HS-5 (cell line): ENCODE results near the gene PLOD1.

Experiments
- DNase-seq: peaks from one replicate; pipeline ENCODE4 v3.0.0-alpha.2; 2012; ENCODE audit warnings: low read depth

Gene PLOD1

DNA sequence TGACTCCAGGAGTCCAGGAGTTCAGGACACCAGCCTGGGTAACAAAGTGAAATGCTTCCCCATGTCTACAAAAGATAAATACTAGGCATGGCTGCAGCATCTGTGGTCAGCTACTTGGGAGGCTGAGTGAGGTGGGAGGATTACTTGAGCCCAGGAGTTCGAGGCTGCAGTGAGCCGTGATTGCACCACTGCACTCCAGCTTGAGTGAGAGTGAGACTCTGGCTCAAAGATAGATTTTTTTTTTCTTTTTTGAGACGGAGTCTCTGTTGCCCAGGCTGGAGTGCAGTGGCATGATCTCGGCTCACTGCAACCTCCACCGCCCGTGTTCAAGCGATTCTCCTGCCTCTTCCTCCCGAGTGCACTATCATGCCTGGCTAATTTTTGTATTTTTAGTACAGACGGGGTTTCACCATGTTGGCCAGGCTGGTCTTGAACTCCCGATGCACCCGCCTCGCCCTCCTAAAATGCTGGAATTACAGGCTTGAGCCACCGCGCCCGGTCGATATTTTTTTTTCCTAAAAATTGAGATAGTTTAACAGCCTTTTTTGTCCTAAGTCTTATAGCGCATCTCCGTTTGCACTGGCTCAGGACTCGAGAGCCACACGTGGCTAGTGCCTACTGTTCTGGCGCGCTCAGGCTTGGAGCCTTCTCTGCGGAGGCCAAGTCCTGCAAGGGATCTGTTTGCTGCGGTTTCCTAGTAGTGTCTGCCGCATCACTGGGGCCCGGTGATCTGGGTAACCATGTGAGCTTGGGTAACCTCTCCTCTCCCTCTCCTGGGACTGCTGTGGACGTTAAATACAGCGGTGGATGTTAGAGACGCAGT is 44.7 kb downstream of the PLOD1 start:
- no peak for DNase-seq

DNA sequence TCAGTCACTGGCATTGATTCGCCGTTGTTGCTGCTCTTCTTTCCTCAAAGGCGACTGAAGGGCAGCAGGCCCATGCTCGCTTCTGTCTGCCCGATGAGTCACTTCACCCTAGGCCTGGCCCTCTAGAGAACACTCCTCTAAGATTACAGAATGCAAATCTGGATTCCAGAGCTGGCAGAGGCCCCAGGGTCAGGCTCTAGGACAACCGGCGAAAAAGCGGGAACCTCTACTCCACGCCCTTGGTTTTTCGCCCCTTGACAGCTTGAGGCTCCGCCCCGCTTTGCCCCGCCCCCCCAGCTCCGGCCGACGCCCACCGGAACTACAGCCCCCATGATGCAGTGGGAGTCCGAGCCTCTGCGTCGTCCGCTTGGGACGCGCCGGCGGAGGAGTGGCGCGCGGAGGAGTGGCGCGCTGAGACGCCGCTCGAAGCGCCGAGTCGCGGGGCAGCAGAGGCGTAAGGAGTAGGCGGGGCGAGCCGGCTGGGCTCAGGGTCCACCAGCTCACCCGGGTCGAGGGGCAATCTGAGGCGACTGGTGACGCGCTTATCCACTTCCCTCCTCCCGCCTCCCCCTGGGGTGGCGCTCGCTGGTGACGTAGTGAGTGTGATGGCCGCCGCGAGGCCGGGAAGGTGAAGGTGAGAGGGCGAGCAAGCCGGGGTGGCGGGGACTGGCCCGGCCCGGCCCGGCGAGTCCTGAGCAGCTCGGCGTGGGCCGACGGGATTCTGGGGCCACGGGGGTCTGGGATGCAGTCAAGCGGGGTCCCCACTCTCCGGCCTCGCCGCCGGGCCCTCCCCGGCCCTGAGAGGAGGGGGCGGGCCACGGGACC is 45.5 kb downstream of the PLOD1 start, which contains the start of gene MFN2:
MFN2 (plus strand) TSS at position 594 of the 825 bp plus-strand sequence. CDS start 8,725 bp downstream, outside the sequence.
- DNase-seq = peak; percentile 91

DNA sequence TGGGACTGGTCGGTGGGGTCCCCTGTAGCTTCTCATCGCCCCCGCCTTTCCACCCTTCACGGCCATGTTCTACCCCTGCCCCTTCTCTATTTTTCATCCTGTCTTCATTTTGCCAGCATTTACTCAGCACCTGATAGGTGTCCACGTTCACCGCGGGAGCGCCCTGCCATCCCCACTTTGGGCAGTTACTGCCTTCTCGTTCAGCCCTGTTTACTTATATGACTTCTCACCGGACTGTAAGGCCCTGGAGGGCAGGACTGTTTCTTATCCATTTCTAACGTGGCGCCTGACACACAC is 46.1 kb downstream of the PLOD1 start:
- DNase-seq = no peak

DNA sequence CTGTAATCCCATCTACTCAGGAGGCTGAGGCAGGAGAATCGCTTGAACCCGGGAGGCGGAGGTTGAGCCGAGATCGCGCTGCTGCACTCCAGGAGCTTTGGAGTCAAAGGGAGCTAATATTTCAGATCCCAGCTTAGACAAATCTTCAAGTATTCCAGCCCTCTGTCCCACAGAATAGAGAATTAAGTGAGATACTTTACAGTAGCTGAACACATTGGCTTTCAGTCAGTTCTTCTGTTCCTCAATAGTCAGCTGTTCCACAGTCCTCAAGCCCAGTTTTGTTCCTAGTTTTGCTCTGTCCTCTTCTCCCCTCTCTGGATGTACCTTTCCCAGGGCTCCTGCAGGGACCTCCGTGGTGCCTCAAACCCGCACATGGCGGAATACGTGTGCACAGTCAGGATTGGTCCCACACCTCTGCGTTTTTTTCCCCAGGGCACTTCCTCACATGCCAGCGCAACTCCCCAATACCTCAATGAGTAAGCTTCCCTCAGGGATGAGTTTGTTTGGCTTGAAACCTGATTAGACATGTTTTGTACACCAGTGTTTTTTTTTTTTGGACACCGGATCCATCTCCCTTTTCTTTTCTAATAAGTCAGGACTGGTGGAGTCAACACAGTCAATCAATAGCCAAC is 47.0 kb downstream of the PLOD1 start:
- no peak for DNase-seq

DNA sequence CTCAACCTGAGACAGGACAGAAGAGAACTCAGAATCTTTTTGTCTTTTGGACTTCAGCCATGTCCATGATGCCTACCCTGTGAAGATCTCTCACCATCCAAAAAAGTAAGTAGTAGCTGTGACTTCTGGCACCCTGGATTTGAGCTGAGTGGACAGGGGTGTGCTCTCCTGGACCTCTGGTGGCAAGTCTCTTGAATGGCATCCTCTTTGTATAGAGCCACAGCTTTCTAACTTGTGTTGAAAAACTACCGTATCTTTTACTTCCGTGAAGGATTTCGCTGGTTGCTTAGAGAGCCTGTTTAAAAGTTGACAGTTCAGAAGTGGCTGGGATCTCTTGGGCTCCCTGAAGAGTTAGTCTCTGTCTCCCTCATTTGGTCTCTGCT is 47.5 kb downstream of the PLOD1 start:
- DNase-seq = no peak

DNA sequence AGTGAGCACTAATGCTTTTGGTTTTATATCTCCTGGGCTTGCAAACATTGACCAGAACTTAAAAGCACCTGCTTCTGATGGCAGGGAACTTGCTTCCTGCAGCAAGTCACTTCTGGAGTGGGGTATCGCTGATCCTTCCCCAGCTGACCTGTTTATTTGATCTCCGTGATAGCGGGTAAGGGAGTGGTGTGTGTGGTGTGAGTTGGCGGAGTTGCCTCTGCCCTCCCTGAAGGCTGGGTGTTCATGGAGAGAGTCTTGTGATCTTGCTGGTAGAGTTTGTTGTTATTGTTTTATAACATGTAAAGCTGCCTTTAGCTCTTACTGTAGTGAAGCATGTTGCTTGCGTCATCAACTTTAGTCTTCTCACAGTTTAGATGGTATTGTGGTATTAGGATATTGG is 49.6 kb downstream of the PLOD1 start:
- no peak for DNase-seq

DNA sequence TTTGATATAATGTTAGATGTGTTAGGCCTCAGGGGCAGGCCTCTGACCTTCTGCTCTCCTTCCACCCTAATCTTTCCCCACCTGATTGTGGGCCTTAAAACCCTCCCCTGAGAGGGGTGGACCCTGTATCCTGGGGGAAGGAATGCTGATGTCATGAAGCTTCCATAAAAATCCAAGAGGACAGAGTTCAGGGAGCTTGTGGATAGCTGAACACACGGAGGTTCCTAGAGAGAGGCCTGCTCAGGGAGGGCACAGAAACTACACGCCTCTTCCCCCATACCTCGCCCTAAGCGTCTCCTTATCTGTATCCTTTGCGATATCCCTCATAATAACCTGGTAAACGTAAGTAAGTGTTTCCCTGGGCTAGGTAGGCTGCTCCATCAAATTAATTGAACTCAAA is 50.1 kb downstream of the PLOD1 start:
- no peak for DNase-seq

DNA sequence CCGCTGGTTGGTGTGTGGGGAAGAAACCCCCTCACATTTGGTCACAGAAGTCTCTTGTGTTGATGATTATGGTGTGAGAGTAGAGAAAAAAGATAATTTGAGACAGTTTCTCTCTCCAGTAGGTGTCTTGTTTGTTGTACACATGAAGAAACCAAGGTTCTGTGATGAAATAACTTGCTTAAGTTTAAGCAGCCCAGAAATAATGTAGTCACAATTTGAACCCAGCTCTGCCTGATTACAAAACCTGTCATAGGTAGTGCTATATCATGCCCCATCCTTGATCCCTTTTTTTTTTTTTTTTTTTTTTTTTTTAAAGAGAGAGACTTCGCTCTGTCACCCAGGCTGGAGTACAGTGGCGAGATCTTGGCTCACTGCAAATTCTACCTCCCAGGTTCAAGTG is 50.7 kb downstream of the PLOD1 start:
- no peak for DNase-seq

DNA sequence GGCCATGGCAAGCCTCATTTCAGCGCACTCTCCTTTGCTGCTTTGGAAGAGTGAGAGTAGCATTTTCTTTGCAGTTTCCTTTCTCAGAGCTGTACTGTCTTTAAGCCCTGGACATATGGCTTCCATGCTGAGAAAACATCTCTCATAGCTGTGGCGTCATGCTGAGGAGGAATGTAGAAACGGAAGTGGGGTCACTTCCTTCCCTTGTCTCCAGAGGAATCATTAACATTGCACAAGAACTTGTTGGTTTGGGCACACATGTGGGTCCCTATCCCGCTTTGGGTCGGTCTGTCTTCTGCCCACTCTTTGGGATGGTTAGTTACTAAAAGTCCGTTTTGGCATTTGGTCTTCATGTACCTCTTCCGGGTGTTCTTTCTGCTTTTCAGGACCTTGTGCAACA is 51.3 kb downstream of the PLOD1 start:
- peak; percentile 43 for DNase-seq

DNA sequence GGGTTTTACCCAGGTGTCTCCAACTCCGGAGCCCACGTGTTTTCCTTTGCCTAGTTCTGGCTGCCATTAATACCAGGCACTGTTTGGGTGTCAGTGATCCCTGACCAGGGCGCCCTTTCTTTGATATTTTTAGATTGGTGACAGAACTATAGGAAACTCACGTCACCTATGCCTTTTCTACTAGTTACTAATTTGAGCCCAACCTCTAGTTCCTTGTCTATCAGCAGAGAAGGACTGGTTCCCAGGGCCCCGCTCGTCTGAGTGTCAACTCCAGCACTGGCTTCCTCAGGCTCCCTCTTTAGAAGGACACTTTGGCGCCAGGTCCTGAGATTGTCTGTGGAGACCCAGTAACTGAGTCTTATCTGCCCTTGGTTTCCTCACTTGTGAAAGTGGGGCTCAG is 55.2 kb downstream of the PLOD1 start:
- no peak for DNase-seq

DNA sequence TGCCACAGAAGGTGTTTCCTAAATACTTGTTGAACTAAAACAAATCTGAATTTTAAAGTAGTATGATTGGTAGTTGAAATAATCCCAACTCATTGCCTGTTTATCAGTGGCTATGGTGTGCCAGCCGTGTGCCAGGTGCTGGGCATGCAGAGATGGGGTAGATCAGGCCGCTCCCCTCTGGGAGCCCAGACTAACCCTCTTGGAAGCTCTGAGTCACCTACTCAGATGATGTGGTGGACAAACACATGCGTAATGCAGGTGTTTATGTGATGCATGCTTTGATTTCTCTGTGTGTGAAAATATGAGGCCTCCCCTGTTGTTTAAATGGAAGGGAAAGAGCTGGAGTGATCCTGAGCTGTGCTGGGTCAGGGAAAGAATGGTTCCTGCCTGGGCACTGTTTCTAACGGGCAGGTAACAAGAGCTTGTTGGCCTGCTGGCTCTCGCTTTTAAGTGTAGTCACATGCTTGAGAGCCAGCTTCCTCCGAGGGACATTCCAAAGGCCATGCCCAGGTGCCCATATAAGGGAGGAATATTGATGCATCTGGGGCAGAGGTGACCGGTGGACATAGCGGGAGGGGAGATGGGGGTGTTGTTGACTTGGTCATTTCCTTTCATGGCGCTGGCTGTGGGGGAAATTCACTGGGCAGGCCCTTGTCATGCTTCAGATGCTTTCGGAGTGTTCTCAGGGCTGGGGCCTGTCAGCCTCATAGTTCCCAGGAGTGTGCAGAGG is 56.0 kb downstream of the PLOD1 start:
- DNase-seq = no peak

DNA sequence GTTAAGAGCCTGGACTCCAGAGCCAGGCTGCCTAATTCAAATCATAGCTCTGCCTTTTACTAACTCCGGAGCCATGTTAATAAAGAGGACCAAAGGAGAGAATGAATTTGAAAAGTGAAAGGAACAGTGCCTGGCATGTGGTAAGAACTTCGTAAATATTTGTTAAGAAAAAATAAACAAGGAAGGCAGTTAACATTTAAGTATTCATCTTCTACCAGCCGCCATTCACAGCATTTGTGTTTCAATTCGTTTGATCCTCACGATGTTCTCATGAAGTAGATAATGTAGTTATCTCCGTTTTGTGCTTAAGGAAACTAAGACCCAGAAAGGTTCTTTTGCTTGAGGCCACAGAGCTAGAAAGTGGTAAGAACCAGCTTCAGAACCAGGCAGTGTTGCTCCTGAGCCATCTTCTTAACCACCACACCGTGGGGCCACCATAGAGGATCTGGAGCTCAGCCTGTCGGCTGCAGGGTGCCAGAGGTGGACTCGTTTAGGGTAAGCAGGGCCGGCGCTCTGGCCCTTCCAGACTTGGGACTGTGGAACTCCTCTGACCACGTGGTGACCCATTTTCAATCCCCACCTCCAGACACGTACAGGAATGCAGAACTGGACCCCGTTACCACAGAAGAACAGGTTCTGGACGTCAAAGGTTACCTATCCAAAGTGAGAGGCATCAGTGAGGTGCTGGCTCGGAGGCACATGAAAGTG is 57.6 kb downstream of the PLOD1 start:
- no peak for DNase-seq

DNA sequence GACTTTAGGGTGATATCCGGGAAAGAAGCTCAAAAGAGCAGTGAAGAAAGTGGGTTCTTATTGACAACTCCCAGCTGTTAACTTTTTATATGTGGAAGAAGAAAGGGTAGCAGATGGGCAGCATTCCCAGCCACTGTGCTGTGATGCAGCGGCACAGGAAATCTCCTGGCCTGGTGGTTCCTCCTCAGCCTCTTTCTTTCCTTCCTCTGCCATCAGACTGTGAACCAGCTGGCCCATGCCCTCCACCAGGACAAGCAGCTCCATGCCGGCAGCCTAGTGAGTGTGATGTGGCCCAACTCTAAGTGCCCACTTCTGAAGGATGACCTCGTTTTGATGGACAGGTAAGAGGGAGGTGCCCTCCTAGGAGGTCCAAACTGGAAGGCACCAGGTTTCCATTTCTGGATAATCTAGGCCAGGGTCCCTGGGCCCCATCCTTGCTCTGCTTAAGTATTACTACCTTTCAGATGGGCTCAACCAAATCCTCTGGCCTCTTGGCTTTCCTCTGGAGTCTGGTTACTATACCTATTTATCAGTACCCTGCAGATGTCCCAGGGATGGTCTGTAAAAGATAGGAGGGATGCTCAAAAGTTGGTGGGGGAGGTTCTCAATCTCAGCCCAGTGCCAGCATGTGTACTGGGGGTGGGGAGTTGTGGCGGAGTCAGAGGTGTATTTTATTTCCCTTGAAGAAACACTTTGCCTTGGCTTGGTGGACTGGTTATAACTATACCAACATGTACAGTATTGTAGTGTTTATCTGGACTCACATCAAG is 62.7 kb downstream of the PLOD1 start:
- no peak for DNase-seq

DNA sequence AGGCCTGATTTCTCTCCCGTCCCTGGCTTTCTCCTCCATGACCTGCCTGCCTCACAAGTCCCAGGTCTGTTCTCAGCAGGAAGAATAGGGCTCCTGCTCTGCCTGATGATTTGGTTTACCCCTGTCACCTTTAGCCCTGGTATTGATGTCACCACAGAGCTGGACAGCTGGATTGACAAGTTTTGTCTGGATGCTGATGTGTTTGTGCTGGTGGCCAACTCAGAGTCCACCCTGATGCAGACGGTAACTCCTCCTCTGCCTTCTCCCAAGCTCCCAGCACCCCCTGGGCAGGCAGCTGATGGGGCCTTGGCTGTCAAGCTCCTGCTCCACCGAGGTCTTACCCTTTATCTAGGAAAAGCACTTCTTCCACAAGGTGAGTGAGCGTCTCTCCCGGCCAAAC is 64.1 kb downstream of the PLOD1 start:
- no peak for DNase-seq

DNA sequence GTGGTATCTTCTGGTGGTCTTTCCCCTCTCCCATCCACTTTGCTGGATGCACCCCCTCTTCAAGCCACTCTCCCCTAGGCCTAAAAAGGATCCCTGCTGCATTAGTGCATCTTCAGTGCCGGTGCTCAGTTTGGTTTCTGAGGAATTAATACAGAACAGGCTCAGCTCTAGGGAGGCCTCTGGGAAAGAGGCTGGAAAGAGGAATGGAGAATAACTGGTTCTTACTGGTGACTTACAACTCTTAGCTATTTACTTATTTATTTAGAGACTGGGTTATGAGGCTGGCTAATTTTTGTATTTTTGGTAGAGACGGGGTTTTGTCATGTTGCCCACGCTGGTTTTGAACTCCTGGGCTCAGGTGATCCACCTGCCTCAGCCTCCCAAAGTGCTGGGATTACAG is 64.7 kb downstream of the PLOD1 start:
- no peak for DNase-seq

DNA sequence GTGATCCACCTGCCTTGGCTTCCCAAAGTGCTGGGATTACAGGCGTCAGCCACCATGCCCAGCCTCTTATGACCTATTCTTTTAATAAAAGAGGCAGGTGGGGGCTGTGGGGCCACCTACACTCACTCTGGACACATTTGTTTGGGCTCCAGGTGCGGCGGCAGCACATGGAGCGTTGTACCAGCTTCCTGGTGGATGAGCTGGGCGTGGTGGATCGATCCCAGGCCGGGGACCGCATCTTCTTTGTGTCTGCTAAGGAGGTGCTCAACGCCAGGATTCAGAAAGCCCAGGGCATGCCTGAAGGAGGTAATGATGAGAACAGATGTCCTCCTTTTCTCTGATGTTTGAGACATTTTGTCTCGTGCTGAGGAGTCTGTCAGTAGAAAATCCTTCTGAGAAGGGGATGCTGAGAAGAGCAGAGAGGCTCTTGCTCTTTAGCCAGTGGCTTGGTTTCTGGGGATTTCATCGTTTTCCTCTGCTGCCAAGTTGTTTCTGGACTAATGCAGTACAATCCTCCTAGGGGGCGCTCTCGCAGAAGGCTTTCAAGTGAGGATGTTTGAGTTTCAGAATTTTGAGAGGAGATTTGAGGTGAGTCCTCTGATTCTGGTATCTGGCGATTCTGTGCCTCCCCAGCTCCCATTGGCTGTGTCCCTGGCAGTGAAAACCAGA is 66.9 kb downstream of the PLOD1 start:
- DNase-seq = no peak

DNA sequence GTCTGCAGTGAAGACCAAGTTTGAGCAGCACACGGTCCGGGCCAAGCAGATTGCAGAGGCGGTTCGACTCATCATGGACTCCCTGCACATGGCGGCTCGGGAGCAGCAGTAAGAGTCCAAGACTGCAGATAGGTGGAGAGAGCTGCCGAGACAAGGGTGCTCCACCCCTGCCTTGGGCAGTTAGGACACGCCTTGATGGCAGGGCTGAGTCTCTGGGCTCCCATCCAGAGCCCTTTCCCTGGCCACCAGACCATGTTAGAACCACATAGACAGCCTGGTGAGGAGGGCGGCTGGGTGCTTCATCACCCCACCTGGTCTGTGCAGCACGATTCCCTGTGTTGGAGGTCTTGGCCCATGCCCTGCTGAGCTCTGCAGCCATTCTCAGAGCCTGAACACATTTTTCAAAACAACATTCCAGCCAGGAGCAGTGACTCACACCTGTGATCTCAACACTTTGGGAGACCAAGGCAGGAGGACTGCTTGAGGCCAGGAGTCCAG is 67.5 kb downstream of the PLOD1 start:
- no peak for DNase-seq

DNA sequence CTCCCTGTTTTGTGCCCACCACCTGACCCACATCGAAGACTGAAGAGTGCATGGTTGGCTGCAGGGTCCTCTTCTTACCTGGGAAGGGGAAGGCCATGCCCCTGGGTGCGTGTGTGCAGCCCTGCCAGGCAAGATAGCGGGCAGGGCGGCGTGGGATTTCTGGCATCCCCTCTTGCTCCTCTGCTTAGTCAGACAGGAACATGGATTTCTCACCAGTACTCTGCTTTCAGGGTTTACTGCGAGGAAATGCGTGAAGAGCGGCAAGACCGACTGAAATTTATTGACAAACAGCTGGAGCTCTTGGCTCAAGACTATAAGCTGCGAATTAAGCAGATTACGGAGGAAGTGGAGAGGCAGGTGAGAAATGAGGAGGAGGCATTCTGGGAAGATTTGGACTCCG is 69.2 kb downstream of the PLOD1 start:
- no peak for DNase-seq

DNA sequence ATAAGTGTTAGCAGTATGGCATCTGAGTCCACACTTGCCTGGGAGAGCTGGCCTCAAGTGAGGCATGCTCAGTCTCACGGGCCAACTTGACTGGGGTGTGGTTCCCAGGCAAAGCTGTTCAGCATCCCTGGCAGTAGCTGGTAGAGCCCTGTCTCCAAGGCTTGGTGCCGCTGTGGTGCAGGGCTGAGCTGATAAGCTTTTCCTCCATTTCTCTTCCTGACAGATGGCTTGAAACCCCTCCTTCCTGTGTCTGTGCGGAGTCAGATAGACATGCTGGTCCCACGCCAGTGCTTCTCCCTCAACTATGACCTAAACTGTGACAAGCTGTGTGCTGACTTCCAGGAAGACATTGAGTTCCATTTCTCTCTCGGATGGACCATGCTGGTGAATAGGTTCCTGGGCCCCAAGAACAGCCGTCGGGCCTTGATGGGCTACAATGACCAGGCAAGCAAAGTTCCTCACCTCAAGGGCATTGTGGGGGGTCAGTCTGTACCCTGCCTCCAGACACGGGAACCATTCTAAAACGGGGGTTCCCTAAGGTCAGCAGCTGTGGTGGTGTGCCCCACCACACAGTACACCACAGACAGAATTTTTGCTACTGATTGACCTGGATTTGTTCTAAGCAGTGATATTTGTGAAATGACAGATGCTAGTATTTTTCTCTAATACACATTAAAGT is 71.1 kb downstream of the PLOD1 start:
- DNase-seq = no peak
